ENCODE data around the gene KRT77.

- TF ChIP-seq POLR2A (IDR thresholded peaks at IDR 0.05): no peak
- TF ChIP-seq CTCF (IDR thresholded peaks at IDR 0.05): no peak
- no peak for TF ChIP-seq POLR2AphosphoS5 (IDR thresholded peaks at IDR 0.05; ENCODE audit: insufficient read depth in 1 of 2, low read depth in 1 of 2)
Measured at GRCh38 chr12:52651726-52652261, 51.5 kb downstream of the KRT77 start, which contains the start of gene KRT2.

Measured in vagina (tissue), 2 donors.